ENCODE measurements around the gene ATP9B.

ATP9B gene

GRCh38 chr18:79386547-79386946 is 317.4 kb downstream of the ATP9B start:
- DNase-seq (ENCODE audit: low spot score in 2 of 2) (no peak), ATAC-seq (no peak)
- Mint-ChIP-seq H3K27ac (no peak overlapping the region), H3K36me3 (peaks cover 8% of the 10 kb centered on the region), H3K4me1 (peaks cover 17% of the 10 kb centered on the region), H3K9me3 (no peaks in the 10 kb centered on the region), H3K4me3 (no peak overlapping the region)

- Mint-ChIP-seq H3K4me1 (peaks cover 17% of the 10 kb centered on the region), H3K27ac (no peak overlapping the region), H3K4me3 (no peak overlapping the region), H3K9me3 (no peaks in the 10 kb centered on the region), H3K36me3 (peaks cover 8% of the 10 kb centered on the region)
- ATAC-seq (no peak), DNase-seq (ENCODE audit: low spot score in 2 of 2) (no peak)
Measured at GRCh38 chr18:79387214-79387613, 318.0 kb downstream of the ATP9B start.

- H3K4me3 Mint-ChIP-seq, result no peak overlapping the region
- DNase-seq (ENCODE audit: low spot score in 2 of 2) (no peak), ATAC-seq (no peak)
- H3K4me1 Mint-ChIP-seq, result peaks cover 17% of the 10 kb centered on the region
- peaks cover 8% of the 10 kb centered on the region for H3K36me3 Mint-ChIP-seq
- H3K9me3 Mint-ChIP-seq, result no peaks in the 10 kb centered on the region
- H3K27ac Mint-ChIP-seq, result no peak overlapping the region
Measured at GRCh38 chr18:79387615-79388014, 318.4 kb downstream of the ATP9B start.

GRCh38 chr18:79388043-79388442 is 318.8 kb downstream of the ATP9B start:
- no peak overlapping the region for H3K27ac Mint-ChIP-seq
- ATAC-seq (no peak), DNase-seq (ENCODE audit: low spot score in 2 of 2) (no peak)
- H3K36me3 Mint-ChIP-seq, result peaks cover 8% of the 10 kb centered on the region
- H3K4me1 Mint-ChIP-seq, result peaks cover 20% of the 10 kb centered on the region
- no peaks in the 10 kb centered on the region for H3K9me3 Mint-ChIP-seq
- H3K4me3 Mint-ChIP-seq, result no peak overlapping the region

GRCh38 chr18:79389689-79390088 is 320.5 kb downstream of the ATP9B start:
- ATAC-seq, result no peak
- Mint-ChIP-seq H3K36me3 (peaks cover 6% of the 10 kb centered on the region), H3K27ac (no peak overlapping the region), H3K4me1 (peaks cover 24% of the 10 kb centered on the region), H3K9me3 (no peaks in the 10 kb centered on the region), H3K4me3 (no peak overlapping the region)
- DNase-seq (ENCODE audit: low spot score in 2 of 2), result no peak

GRCh38 chr18:79392226-79392625 is 323.0 kb downstream of the ATP9B start:
- Mint-ChIP-seq H3K4me3 (peak overlapping the region; percentile 82), H3K36me3 (peaks cover 6% of the 10 kb centered on the region), H3K9me3 (no peaks in the 10 kb centered on the region), H3K27ac (no peak overlapping the region), H3K4me1 (peaks cover 26% of the 10 kb centered on the region)
- DNase-seq (ENCODE audit: low spot score in 2 of 2) (no peak), ATAC-seq (no peak)

GRCh38 chr18:79393181-79393634 is 324.0 kb downstream of the ATP9B start:
- ATAC-seq, result no peak

GRCh38 chr18:79393635-79394533 is 324.7 kb downstream of the ATP9B start:
- no peak for DNase-seq (ENCODE audit: low spot score in 2 of 2)
- H3K9me3 Mint-ChIP-seq, result no peaks in the 10 kb centered on the region
- peaks cover 22% of the 10 kb centered on the region for H3K4me1 Mint-ChIP-seq
- peak; percentile 11 for ATAC-seq
- H3K27ac Mint-ChIP-seq, result peak overlapping the region; percentile 92
- peak overlapping the region; percentile 82 for H3K4me3 Mint-ChIP-seq
- peaks cover 6% of the 10 kb centered on the region for H3K36me3 Mint-ChIP-seq

More at GRCh38 chr18:79393181-79393634, 324.0 kb downstream of the ATP9B start:
- Mint-ChIP-seq H3K9me3 (no peaks in the 10 kb centered on the region), H3K36me3 (peaks cover 6% of the 10 kb centered on the region), H3K4me1 (peaks cover 19% of the 10 kb centered on the region), H3K4me3 (peak overlapping the region; percentile 82), H3K27ac (peak overlapping the region; percentile 92)
- no peak for DNase-seq (ENCODE audit: low spot score in 2 of 2)

- no peak for DNase-seq (ENCODE audit: low spot score in 2 of 2)
- ATAC-seq, result peak; percentile 69
- Mint-ChIP-seq H3K27ac (peak overlapping the region; percentile 48), H3K36me3 (peaks cover 6% of the 10 kb centered on the region), H3K9me3 (no peaks in the 10 kb centered on the region), H3K4me1 (peaks cover 27% of the 10 kb centered on the region), H3K4me3 (peak overlapping the region; percentile 82)
Measured at GRCh38 chr18:79394534-79395307, 325.5 kb downstream of the ATP9B start.

GRCh38 chr18:79395308-79395640 is 326.1 kb downstream of the ATP9B start:
- no peak for ATAC-seq
- no peaks in the 10 kb centered on the region for H3K9me3 Mint-ChIP-seq
- peaks cover 27% of the 10 kb centered on the region for H3K4me1 Mint-ChIP-seq
- H3K4me3 Mint-ChIP-seq, result peak overlapping the region; percentile 82
- peaks cover 6% of the 10 kb centered on the region for H3K36me3 Mint-ChIP-seq
- no peak overlapping the region for H3K27ac Mint-ChIP-seq
- no peak for DNase-seq (ENCODE audit: low spot score in 2 of 2)

- Mint-ChIP-seq H3K4me1 (peaks cover 28% of the 10 kb centered on the region), H3K9me3 (no peaks in the 10 kb centered on the region), H3K36me3 (peaks cover 9% of the 10 kb centered on the region), H3K4me3 (peak within 1 kb of the TSS; percentile 82), H3K27ac (peak within 1 kb of the TSS; percentile 48)
- ATAC-seq (peak; percentile 58), DNase-seq (ENCODE audit: low spot score in 2 of 2) (peak; percentile 51 to 74)
Measured at GRCh38 chr18:79395761-79396404, 326.7 kb downstream of the ATP9B start, which contains the start of gene NFATC1. Gene NFATC1 (plus strand): TSS chr18:79395930. CDS start chr18:79396225, 295 bp downstream.

- Mint-ChIP-seq H3K4me1 (peaks cover 36% of the 10 kb centered on the region), H3K9me3 (no peaks in the 10 kb centered on the region), H3K36me3 (peaks cover 15% of the 10 kb centered on the region), H3K27ac (peak overlapping the region; percentile 48), H3K4me3 (peak overlapping the region; percentile 82)
- ATAC-seq (peak; percentile 22), DNase-seq (ENCODE audit: low spot score in 2 of 2) (no peak)
Measured at GRCh38 chr18:79396431-79397246, 327.4 kb downstream of the ATP9B start.

- DNase-seq (ENCODE audit: low spot score in 2 of 2) (no peak), ATAC-seq (no peak)
- peaks cover 21% of the 10 kb centered on the region for H3K36me3 Mint-ChIP-seq
- H3K4me3 Mint-ChIP-seq, result peak overlapping the region; percentile 82
- H3K4me1 Mint-ChIP-seq, result peaks cover 40% of the 10 kb centered on the region
- H3K27ac Mint-ChIP-seq, result no peak overlapping the region
- H3K9me3 Mint-ChIP-seq, result no peaks in the 10 kb centered on the region
Measured at GRCh38 chr18:79397247-79397829, 328.1 kb downstream of the ATP9B start.

Measured in stimulated activated effector memory CD8-positive, alpha-beta T cell treated with anti-CD3 and anti-CD28 coated beads, Interleukin-12 subunit alpha, Interleukin-12 subunit beta, amount 100 ng/mL, for 72 hours (primary cell).